K562 (cell line): Measurements from ENCODE around the gene CCDC87. TPM values are rescaled to one million over a fixed set of nuclear protein-coding genes. Genes with fewer than 3 reads are reported as not detected.

ENCODE experiments used
- BCLAF1 ChIP-seq, 2 experiments: fragments of 450-650 bp in 1 of 2; IDR thresholded peaks; 2 replicates each; pipeline ENCODE4 v1.6.1; 2011 to 2017; ENCODE audit warnings: low read depth in 2 of 2, antibody characterized with exemption in 1 of 2, borderline replicate concordance in 1 of 2, low read length in 1 of 2, mild to moderate bottlenecking in 1 of 2, mixed read lengths in 1 of 2; ENCODE audit not compliant: control insufficient read depth in 1 of 2
- CLOCK ChIP-seq: fragments of 250-450 bp; sonication (Bioruptor Pico); IDR thresholded peaks from 2 replicates; pipeline ENCODE4 v1.4.0; 2020; ENCODE audit warnings: mild to moderate bottlenecking, moderate library complexity, borderline replicate concordance
- RNF219 ChIP-seq: fragments of 250-450 bp; sonication (Bioruptor Pico); IDR thresholded peaks from 2 replicates; pipeline ENCODE4 v1.5.0; 2022; ENCODE audit warnings: mild to moderate bottlenecking
- SNAPC5 ChIP-seq: fragments of 250-450 bp; sonication (Bioruptor Pico); IDR thresholded peaks from 2 replicates; pipeline ENCODE4 v1.8.0; 2021; ENCODE audit warnings: moderate library complexity, mild to moderate bottlenecking, inconsistent platforms
- TCF3 ChIP-seq: sonication (generic); formaldehyde crosslinking; IDR thresholded peaks from 2 replicates; pipeline ENCODE4 v1.4.0; 2020; ENCODE audit warnings: mild to moderate bottlenecking, missing genetic modification reagents
- ZNF431 ChIP-seq: sonication (generic); formaldehyde crosslinking; IDR thresholded peaks from 2 replicates; pipeline ENCODE4 v1.8.0; 2022; ENCODE audit warnings: mild to moderate bottlenecking, missing genetic modification reagents
- polyA plus RNA-seq, 8 experiments: library from polyadenylated mRNA; depleted of rRNA in 4 of 8; stranded (reverse) in 5 of 8; unstranded in 3 of 8; fragments of >200 nt; fragmentation: Nextera tagmentation in 2 of 8; fragmentation: Illumina TruSeq in 1 of 8; extraction: Ambion mirVana in 2 of 8; extraction: Trizol in 1 of 8; gene quantifications; 2 replicates each; pipeline versions ENCODE4 v1.2.1 to v1.2.3, GENCODE V29; 2011 to 2014; ENCODE audit warnings: inconsistent platforms in 1 of 8, missing spikeins in 1 of 8
- total RNA-seq, 7 experiments: library from RNA; depleted of rRNA in 6 of 7; stranded (reverse); fragments of >200 nt in 6 of 7; fragmentation: Illumina TruSeq in 2 of 7; extraction: Trizol in 2 of 7; gene quantifications; 2 replicates each; pipeline versions ENCODE4 v1.2.1 to v1.2.3, GENCODE V29; 2011 to 2021; ENCODE audit warnings: low replicate concordance in 1 of 7

The CCDC87 gene
- total and polyA plus RNA-seq, 9 of the 15 experiments (the other 6 are each of a cell fraction or from before 2014, with no cell fraction given) = 0.03 to 0.44 (median 0.15) TPM; not detected in 1

- no peak for TF ChIP-seq RNF219 (CRISPR knock-in tag)
- TF ChIP-seq BCLAF1 (IDR thresholded peaks at IDR 0.05; ENCODE audit: borderline replicate concordance in 1 of 2, control insufficient read depth in 1 of 2, low read depth in 2 of 2, low read length in 1 of 2) = no peak
- TF ChIP-seq SNAPC5 = no peak
- no peak for TF ChIP-seq ZNF431 (CRISPR knock-in tag)
- TF ChIP-seq CLOCK (CRISPR knock-in tag) = no peak
- no peak for TF ChIP-seq TCF3 (CRISPR knock-in tag)
Observed at GRCh38 chr11:66609721-66610617, 17.1 kb upstream of the CCDC87 start (continued).
